ENCODE data around the gene PEX1.
A peak's percentile ranks its signal among the peaks of the same experiment; 100 is the strongest.
"Not testable (repeated sequence)": the region's sequence is repeated elsewhere in the genome, so short reads cannot be mapped to it uniquely, and the experiment has no call there.

PEX1 gene

GRCh38 chr7:92528188-92528957, at the start of gene PEX1, which contains the start of gene RBM48:
Gene PEX1, minus strand, starts transcription at chr7:92528520. Its CDS starts 85 bp downstream, at chr7:92528435.
Gene RBM48, plus strand, starts transcription at chr7:92528795. Its CDS starts 19 bp downstream, at chr7:92528814.
- peak; percentile 92 to 94 for DNase-seq (ENCODE audit: low read depth in 2 of 2)

- no peak for DNase-seq (ENCODE audit: low read depth in 2 of 2)
These were observed 48.0 kb upstream of the PEX1 start for GRCh38 chr7:92576296-92576695.

GRCh38 chr7:92569137-92569536, 40.8 kb upstream of the PEX1 start:
- DNase-seq (ENCODE audit: low read depth in 2 of 2), result no peak

GRCh38 chr7:92567460-92567859, 39.1 kb upstream of the PEX1 start:
- no peak for DNase-seq (ENCODE audit: low read depth in 2 of 2)

GRCh38 chr7:92563345-92563744, 35.0 kb upstream of the PEX1 start:
- DNase-seq (ENCODE audit: low read depth in 2 of 2), result no peak

- DNase-seq (ENCODE audit: low read depth in 2 of 2), result no peak
These were observed 32.3 kb upstream of the PEX1 start for GRCh38 chr7:92560602-92561001.

GRCh38 chr7:92557808-92558362, 29.6 kb upstream of the PEX1 start:
- no peak for DNase-seq (ENCODE audit: low read depth in 2 of 2)

- no peak for DNase-seq (ENCODE audit: low read depth in 2 of 2)
These were observed 28.9 kb upstream of the PEX1 start for GRCh38 chr7:92557249-92557648.

GRCh38 chr7:92550194-92550593, 21.9 kb upstream of the PEX1 start:
- no peak for DNase-seq (ENCODE audit: low read depth in 2 of 2)

- DNase-seq (ENCODE audit: low read depth in 2 of 2), result no peak
These were observed 19.3 kb upstream of the PEX1 start for GRCh38 chr7:92547579-92547978.

GRCh38 chr7:92546856-92547497, 18.7 kb upstream of the PEX1 start:
- DNase-seq (ENCODE audit: low read depth in 2 of 2), result no peak

- DNase-seq (ENCODE audit: low read depth in 2 of 2), result not testable (repeated sequence)
These were observed 16.8 kb upstream of the PEX1 start for GRCh38 chr7:92545116-92545515.

- not testable (repeated sequence) for DNase-seq (ENCODE audit: low read depth in 2 of 2)
These were observed 15.2 kb upstream of the PEX1 start for GRCh38 chr7:92543542-92543941.

- no peak for DNase-seq (ENCODE audit: low read depth in 2 of 2)
These were observed 6.3 kb upstream of the PEX1 start for GRCh38 chr7:92534572-92534971.

- DNase-seq (ENCODE audit: low read depth in 2 of 2), result no peak
These were observed 591 bp upstream of the PEX1 start for GRCh38 chr7:92528958-92529264.

- peak in 1 of 2 donors; percentile 7 for DNase-seq (ENCODE audit: low read depth in 2 of 2)
These were observed 776 bp downstream of the PEX1 start for GRCh38 chr7:92527300-92528187.

GRCh38 chr7:92523110-92523509, 5.2 kb downstream of the PEX1 start:
- no peak for DNase-seq (ENCODE audit: low read depth in 2 of 2)

- no peak for DNase-seq (ENCODE audit: low read depth in 2 of 2)
These were observed 8.3 kb downstream of the PEX1 start for GRCh38 chr7:92520024-92520423.

- DNase-seq (ENCODE audit: low read depth in 2 of 2), result no peak
These were observed 10.7 kb downstream of the PEX1 start for GRCh38 chr7:92517631-92518030.

- no peak for DNase-seq (ENCODE audit: low read depth in 2 of 2)
These were observed 15.0 kb downstream of the PEX1 start for GRCh38 chr7:92513167-92513902.

GRCh38 chr7:92508946-92509345, 19.4 kb downstream of the PEX1 start:
- no peak for DNase-seq (ENCODE audit: low read depth in 2 of 2)

Data from stimulated activated CD8-positive, alpha-beta memory T cell treated with anti-CD3 and anti-CD28 coated beads, Interleukin-15, amount 100 ng/mL, for 4 hours (primary cell).